Tibial artery (tissue), 4 donors: ENCODE data around the gene FGF12.

Experiments
- DNase-seq, 2 donors: peaks; one replicate each; pipeline ENCODE4 v3.0.0-alpha.2; 2019
- H3K27ac ChIP-seq, 2 donors: fragments of 200-600 bp; sonication (generic) in 1 of 2; 1 replicate in 1 of 2; 2 replicates in 1 of 2; pipeline ENCODE4 v1.5.1; 2018 to 2019; ENCODE audit warnings: mild to moderate bottlenecking in 1 of 2
- H3K27me3 ChIP-seq, 2 donors: fragments of 200-600 bp; sonication (generic) in 1 of 2; one replicate each; pipeline versions ENCODE4 v1.5.1 to v1.6.0; 2016 to 2019
- H3K36me3 ChIP-seq, 3 donors: fragments of 200-600 bp; sonication (generic) in 2 of 3; one replicate each; pipeline ENCODE4 v1.5.1; 2016 to 2019; ENCODE audit warnings: mild to moderate bottlenecking in 2 of 3
- H3K4me1 ChIP-seq, 4 donors: fragments of 200-600 bp; sonication (generic) in 2 of 4; 1 replicate in 3 of 4; 2 replicates in 1 of 4; pipeline ENCODE4 v1.5.1; 2016 to 2019
- H3K4me3 ChIP-seq, 2 donors: fragments of 200-600 bp; sonication (generic) in 1 of 2; 1 replicate in 1 of 2; 2 replicates in 1 of 2; pipeline ENCODE4 v1.5.1; 2018 to 2019; ENCODE audit warnings: mild to moderate bottlenecking in 2 of 2
- H3K9me3 ChIP-seq, 3 donors: fragments of 200-600 bp; sonication (generic) in 1 of 3; one replicate each; pipeline ENCODE4 v1.5.1; 2016 to 2019
- CTCF ChIP-seq, 2 experiments: fragments of 200-600 bp in 1 of 2; fragments of 450-650 bp in 1 of 2; IDR thresholded peaks; one replicate each; pipeline ENCODE4 v1.5.1; 2017 to 2019; ENCODE audit warnings: antibody characterized with exemption in 2 of 2, mild to moderate bottlenecking in 1 of 2, moderate library complexity in 1 of 2
- intact Hi-C: fragments of 100-400 bp; cut with DNase I; formaldehyde crosslinking; loops from one replicate; pipeline ENCODE4 v1.15.0; 2023; ENCODE audit warnings: low total_unique reads

Gene FGF12

GRCh38 chr3:192550356-192550755 lies 177.0 kb downstream of the FGF12 start:
- H3K4me1 ChIP-seq = no peaks in the 10 kb centered on the region
- intact Hi-C loops = no loop called here

GRCh38 chr3:192545333-192545732 lies 182.0 kb downstream of the FGF12 start:
- no peak for TF ChIP-seq CTCF (IDR thresholded peaks at IDR 0.05)
- no peaks in the 10 kb centered on the region for H3K9me3 ChIP-seq
- DNase-seq = no peak
- intact Hi-C loops = no loop called here
- H3K4me1 ChIP-seq = no peaks in the 10 kb centered on the region
- H3K36me3 ChIP-seq = no peaks in the 10 kb centered on the region
- peaks cover 0 to 4% of the 10 kb centered on the region in 2 donors for H3K27me3 ChIP-seq
- H3K4me3 ChIP-seq = no peak overlapping the region
- no peak overlapping the region for H3K27ac ChIP-seq

More at GRCh38 chr3:192550356-192550755, 177.0 kb downstream of the FGF12 start:
- Histone ChIP-seq H3K27me3 (no peaks in the 10 kb centered on the region), H3K27ac (no peak overlapping the region), H3K9me3 (no peaks in the 10 kb centered on the region), H3K36me3 (no peaks in the 10 kb centered on the region), H3K4me3 (no peak overlapping the region)
- no peak for DNase-seq
- no peak for TF ChIP-seq CTCF (IDR thresholded peaks at IDR 0.05)

DNA sequence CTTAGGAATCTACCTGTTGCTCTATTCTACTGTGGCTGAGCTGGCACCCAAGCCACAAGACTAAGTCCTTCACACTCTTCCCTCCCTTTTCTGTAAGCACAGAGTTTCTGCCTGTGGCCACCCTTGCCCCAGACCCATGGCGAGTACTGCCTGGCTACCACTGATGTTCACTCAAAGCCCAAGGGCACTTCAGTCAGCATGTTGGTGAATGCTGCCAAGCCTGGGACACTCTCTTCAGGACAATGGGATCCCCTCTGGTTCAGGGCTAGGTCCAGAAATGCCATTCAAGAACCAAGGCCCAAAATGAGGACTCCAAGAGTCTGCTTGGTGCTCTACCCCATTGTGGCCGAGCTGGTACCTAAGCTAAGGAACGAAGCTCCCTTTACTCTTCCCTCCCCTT lies 184.2 kb downstream of the FGF12 start:
- no peak for TF ChIP-seq CTCF (IDR thresholded peaks at IDR 0.05)
- Histone ChIP-seq H3K9me3 (no peaks in the 10 kb centered on the region), H3K4me1 (no peaks in the 10 kb centered on the region), H3K36me3 (no peaks in the 10 kb centered on the region), H3K27me3 (peaks cover 0 to 4% of the 10 kb centered on the region in 2 donors), H3K4me3 (no peak overlapping the region), H3K27ac (no peak overlapping the region)
- DNase-seq = no peak
- intact Hi-C loops = no loop called here

DNA sequence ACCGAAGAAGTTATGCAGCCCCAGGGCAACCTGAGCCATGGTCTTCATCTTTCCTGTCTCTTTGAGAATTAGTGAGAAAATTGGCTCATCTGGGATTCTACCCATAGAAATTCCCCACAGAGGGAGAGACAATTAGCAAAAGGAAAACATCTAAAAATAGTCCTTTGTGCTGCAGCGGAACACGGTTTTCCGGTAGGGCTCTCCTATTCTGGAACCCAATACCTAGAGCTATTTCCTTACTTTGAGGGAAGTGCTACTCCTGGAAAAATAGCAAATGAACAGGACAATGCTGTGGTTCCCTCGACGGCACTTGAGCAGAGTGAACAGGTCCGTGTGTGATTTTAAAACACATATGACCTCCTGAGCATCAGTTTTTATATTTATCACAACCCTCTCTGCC lies 210.5 kb downstream of the FGF12 start:
- no peak for DNase-seq
- TF ChIP-seq CTCF (IDR thresholded peaks at IDR 0.05) = no peak
- Histone ChIP-seq H3K4me3 (no peak overlapping the region), H3K27me3 (peaks cover 0 to 26% of the 10 kb centered on the region in 2 donors), H3K9me3 (no peaks in the 10 kb centered on the region), H3K27ac (no peak overlapping the region), H3K4me1 (peaks cover 0 to 20% (median 10%) of the 10 kb centered on the region in 4 donors), H3K36me3 (no peaks in the 10 kb centered on the region)
- intact Hi-C loops = no loop called here

GRCh38 chr3:192515664-192516045 lies 211.7 kb downstream of the FGF12 start:
- Histone ChIP-seq H3K36me3 (no peaks in the 10 kb centered on the region), H3K4me1 (peaks cover 0 to 20% (median 10%) of the 10 kb centered on the region in 4 donors), H3K4me3 (no peak overlapping the region), H3K9me3 (no peaks in the 10 kb centered on the region), H3K27ac (no peak overlapping the region), H3K27me3 (peaks cover 0 to 27% of the 10 kb centered on the region in 2 donors)
- no peak for TF ChIP-seq CTCF (IDR thresholded peaks at IDR 0.05)
- no peak for DNase-seq
- intact Hi-C loops = no loop called here
